Hippocampal formation (tissue), 2 donors: ENCODE measurements around the gene FITM1.

Experiments
- DNase-seq, 2 donors: peaks; one replicate each; lab custom pipeline; 2025; lab: John Stamatoyannopoulos, UW

Gene FITM1

GRCh38 chr14:24119691-24120090, 10.8 kb upstream of the FITM1 start:
- DNase-seq = no peak

GRCh38 chr14:24121210-24121609, 9.2 kb upstream of the FITM1 start:
- DNase-seq = no peak

GRCh38 chr14:24122416-24122815, 8.0 kb upstream of the FITM1 start:
- no peak for DNase-seq

- no peak for DNase-seq
Observed at GRCh38 chr14:24122898-24123297, 7.6 kb upstream of the FITM1 start.

- no peak for DNase-seq
Observed at GRCh38 chr14:24123424-24124417, 6.7 kb upstream of the FITM1 start.

- peak in 1 of 2 donors; percentile 2 for DNase-seq
Observed at GRCh38 chr14:24126939-24127338, 3.5 kb upstream of the FITM1 start.

GRCh38 chr14:24127673-24128072, 2.8 kb upstream of the FITM1 start:
- DNase-seq = no peak

GRCh38 chr14:24129410-24129998, 955 bp upstream of the FITM1 start:
- DNase-seq = no peak

GRCh38 chr14:24130717-24131548, 474 bp downstream of the FITM1 start:
- DNase-seq = no peak

GRCh38 chr14:24131549-24131966, 1.1 kb downstream of the FITM1 start:
- DNase-seq = no peak

GRCh38 chr14:24132061-24132685, 1.7 kb downstream of the FITM1 start:
- DNase-seq = no peak

GRCh38 chr14:24132976-24133375, 2.5 kb downstream of the FITM1 start:
- no peak for DNase-seq

- no peak for DNase-seq
Observed at GRCh38 chr14:24133735-24134134, 3.3 kb downstream of the FITM1 start.

GRCh38 chr14:24135584-24135833, 5.0 kb downstream of the FITM1 start:
- no peak for DNase-seq

- peak; percentile 90 to 91 for DNase-seq
Observed at GRCh38 chr14:24135834-24136683, 5.6 kb downstream of the FITM1 start, which contains the start of gene PSME1. TSS of gene PSME1 (plus strand) at chr14:24136194. CDS start at chr14:24136263, 69 bp downstream.

GRCh38 chr14:24136684-24137528, 6.4 kb downstream of the FITM1 start:
- no peak for DNase-seq

- no peak for DNase-seq
Observed at GRCh38 chr14:24137529-24138395, 7.3 kb downstream of the FITM1 start.

- no peak for DNase-seq
Observed at GRCh38 chr14:24138396-24139271, 8.2 kb downstream of the FITM1 start.
